Gastrocnemius medialis (tissue), 4 donors: ENCODE measurements around the gene ZNF688. TPM values are rescaled to one million over a fixed set of nuclear protein-coding genes. Genes with fewer than 3 reads are reported as not detected.

Experiments
- ATAC-seq, 2 donors: fragments of 150-250 bp; one replicate each; pipeline ENCODE4 v1.9.1; 2016
- DNase-seq, 2 donors: peaks; one replicate each; pipeline ENCODE4 v3.0.0-alpha.2; 2019
- H3K27ac ChIP-seq, 4 donors: fragments of 200-600 bp; sonication (generic); 1 replicate in 1 of 4; 2 replicates in 3 of 4; pipeline ENCODE4 v1.5.1; 2016 to 2018; ENCODE audit warnings: mild to moderate bottlenecking in 2 of 4, moderate library complexity in 1 of 4
- H3K27me3 ChIP-seq, 3 donors: fragments of 200-600 bp; sonication (generic) in 2 of 3; 1 replicate in 1 of 3; 2 replicates in 2 of 3; pipeline versions ENCODE4 v1.5.1 to v1.6.0; 2016 to 2019; ENCODE audit warnings: mild to moderate bottlenecking in 1 of 3, moderate library complexity in 1 of 3
- H3K36me3 ChIP-seq, 2 donors: fragments of 200-600 bp; sonication (generic) in 1 of 2; one replicate each; pipeline ENCODE4 v1.5.1; 2017 to 2018
- H3K4me1 ChIP-seq, 2 donors: fragments of 200-600 bp; sonication (generic) in 1 of 2; one replicate each; pipeline ENCODE4 v1.5.1; 2016 to 2017; ENCODE audit warnings: mild to moderate bottlenecking in 2 of 2
- H3K4me3 ChIP-seq, 4 donors: fragments of 200-600 bp; sonication (generic) in 3 of 4; 1 replicate in 1 of 4; 2 replicates in 3 of 4; pipeline ENCODE4 v1.5.1; 2016 to 2019; ENCODE audit warnings: mild to moderate bottlenecking in 2 of 4
- H3K9me3 ChIP-seq, 3 donors: fragments of 200-600 bp; sonication (generic) in 2 of 3; 1 replicate in 1 of 3; 2 replicates in 2 of 3; pipeline ENCODE4 v1.5.1; 2016 to 2019
- POLR2A ChIP-seq, 2 donors: fragments of 450-650 bp; IDR thresholded peaks; one replicate each; pipeline ENCODE4 v1.6.1; 2017; ENCODE audit warnings: antibody characterized with exemption in 2 of 2, mild to moderate bottlenecking in 2 of 2, moderate library complexity in 2 of 2
- in situ Hi-C, 4 donors: fragments of 200-750 bp; cut with MboI; loops; one replicate each; pipeline versions ENCODE4 v1.15.0 to v1.8.0; 2017; ENCODE audit warnings: low sequenced_read_pairs in 4 of 4
- intact Hi-C: fragments of 100-400 bp; cut with DNase I; formaldehyde crosslinking; loops from one replicate; pipeline ENCODE4 v1.15.1; 2023; ENCODE audit warnings: low total_unique reads
- total RNA-seq, 4 donors: library from RNA; depleted of rRNA; stranded (reverse); fragments of >200 nt; gene quantifications; one replicate each; pipeline versions ENCODE4 v1.1.0 to v1.2.3, GENCODE V29; 2016
- TF ChIP-seq, protein P1 (sequence below), 5 experiments: fragments of 450-650 bp in 3 of 5; fragments of 200-600 bp in 2 of 5; sonication (generic) in 2 of 5; IDR thresholded peaks in 4 of 5; conservative IDR thresholded peaks in 1 of 5; 1 replicate in 4 of 5; 2 replicates in 1 of 5; pipeline ENCODE4 v1.5.1; 2016 to 2019; ENCODE audit warnings: antibody characterized with exemption in 5 of 5, mild to moderate bottlenecking in 3 of 5, moderate library complexity in 3 of 5

Gene ZNF688
- total RNA-seq, 4 donors from 2014 or later, result 11.0 to 38.2 (median 18.5) TPM

DNA sequence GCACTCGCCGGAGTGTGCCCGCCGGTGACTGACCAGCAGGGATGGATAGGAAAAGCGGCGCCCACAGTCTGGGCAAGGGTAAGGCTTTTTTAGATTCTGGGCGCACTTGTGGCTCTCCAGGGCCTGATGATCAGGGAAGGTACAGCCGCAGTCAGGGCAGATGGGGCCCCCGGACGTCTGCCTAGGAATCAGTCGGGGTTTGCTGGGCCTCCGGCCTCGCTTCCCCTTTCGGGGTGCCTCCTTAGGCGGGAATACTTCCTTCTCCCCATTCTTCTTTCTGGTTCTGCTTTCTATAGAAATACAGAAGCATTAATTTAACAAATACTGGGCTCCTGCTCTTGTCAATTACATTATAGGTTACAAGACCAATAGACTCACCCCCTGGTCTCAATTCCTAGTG is 33.6 kb upstream of the ZNF688 start:
- no peak for DNase-seq
- in situ Hi-C loops (no loop called here), intact Hi-C loops (loop anchor here (5.0 kb wide), 1 partner anchor 33 kb away; the partner anchor contains the start of gene ZNF688)
- no peak for ATAC-seq
- Histone ChIP-seq H3K9me3 (no peaks in the 10 kb centered on the region), H3K36me3 (peaks cover 0 to 51% of the 10 kb centered on the region in 2 donors), H3K4me3 (no peak overlapping the region), H3K4me1 (no peaks in the 10 kb centered on the region), H3K27ac (no peak overlapping the region), H3K27me3 (no peaks in the 10 kb centered on the region)
- TF ChIP-seq, protein P1, sequence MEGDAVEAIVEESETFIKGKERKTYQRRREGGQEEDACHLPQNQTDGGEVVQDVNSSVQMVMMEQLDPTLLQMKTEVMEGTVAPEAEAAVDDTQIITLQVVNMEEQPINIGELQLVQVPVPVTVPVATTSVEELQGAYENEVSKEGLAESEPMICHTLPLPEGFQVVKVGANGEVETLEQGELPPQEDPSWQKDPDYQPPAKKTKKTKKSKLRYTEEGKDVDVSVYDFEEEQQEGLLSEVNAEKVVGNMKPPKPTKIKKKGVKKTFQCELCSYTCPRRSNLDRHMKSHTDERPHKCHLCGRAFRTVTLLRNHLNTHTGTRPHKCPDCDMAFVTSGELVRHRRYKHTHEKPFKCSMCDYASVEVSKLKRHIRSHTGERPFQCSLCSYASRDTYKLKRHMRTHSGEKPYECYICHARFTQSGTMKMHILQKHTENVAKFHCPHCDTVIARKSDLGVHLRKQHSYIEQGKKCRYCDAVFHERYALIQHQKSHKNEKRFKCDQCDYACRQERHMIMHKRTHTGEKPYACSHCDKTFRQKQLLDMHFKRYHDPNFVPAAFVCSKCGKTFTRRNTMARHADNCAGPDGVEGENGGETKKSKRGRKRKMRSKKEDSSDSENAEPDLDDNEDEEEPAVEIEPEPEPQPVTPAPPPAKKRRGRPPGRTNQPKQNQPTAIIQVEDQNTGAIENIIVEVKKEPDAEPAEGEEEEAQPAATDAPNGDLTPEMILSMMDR (IDR thresholded peaks at IDR 0.05 in 4 of 5, conservative IDR thresholded peaks at IDR 0.05 in 1 of 5), result no peak
- no peak for TF ChIP-seq POLR2A (IDR thresholded peaks at IDR 0.05)

DNA sequence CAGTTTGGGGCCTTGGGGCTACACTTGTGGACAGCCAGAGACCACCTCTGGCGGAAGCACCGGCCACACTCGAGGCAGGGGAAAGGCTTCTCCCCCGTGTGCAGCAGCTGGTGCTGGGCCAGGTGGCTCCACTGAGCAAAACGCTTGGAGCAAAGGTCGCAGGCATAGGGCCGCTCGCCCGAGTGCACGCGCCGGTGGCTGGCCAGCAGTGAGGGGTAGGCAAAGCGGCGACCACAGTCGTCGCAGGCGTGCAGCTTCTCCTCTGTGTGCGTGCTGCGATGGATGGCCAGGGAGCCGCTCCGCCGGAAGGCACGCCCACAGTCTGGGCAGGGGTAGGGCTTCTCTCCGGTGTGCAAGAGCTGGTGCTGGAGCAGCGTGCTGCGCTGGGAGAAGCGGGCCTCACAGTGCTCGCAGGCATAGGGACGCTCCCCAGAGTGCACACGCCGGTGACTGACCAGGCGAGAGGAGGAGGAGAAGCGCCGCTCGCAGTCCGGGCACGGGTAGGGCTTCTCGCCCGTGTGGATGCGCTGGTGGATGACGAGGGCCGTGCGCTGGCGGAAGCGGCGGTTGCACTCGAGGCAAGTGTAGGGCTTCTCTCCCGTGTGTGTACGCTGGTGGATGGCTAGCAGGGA is 32.9 kb upstream of the ZNF688 start:
- DNase-seq, result no peak
- TF ChIP-seq POLR2A (IDR thresholded peaks at IDR 0.05), result no peak
- TF ChIP-seq, protein P1 (IDR thresholded peaks at IDR 0.05 in 4 of 5, conservative IDR thresholded peaks at IDR 0.05 in 1 of 5), result no peak
- in situ Hi-C loops (no loop called here), intact Hi-C loops (no loop called here)
- Histone ChIP-seq H3K27me3 (no peaks in the 10 kb centered on the region), H3K36me3 (peaks cover 0 to 51% of the 10 kb centered on the region in 2 donors), H3K9me3 (no peaks in the 10 kb centered on the region), H3K4me1 (no peaks in the 10 kb centered on the region), H3K27ac (no peak overlapping the region), H3K4me3 (no peak overlapping the region)
- ATAC-seq, result no peak

DNA sequence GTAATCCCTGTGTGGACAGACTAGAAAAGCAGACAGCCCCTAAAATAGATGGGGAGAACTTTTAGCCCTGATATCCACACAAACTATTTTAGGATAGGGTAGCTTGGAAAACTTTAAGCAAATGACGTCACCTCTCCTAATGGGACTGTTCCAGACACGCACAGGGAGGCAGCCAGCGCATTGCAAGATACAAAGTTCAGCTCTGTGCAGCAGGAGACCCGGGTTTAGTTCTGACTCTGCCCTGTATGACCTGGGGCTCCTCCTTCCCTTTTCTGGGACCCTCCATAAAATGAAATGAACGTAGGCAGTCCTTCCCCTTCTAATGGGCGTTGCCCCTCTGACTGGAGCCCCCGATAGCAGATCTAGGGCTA is 32.4 kb upstream of the ZNF688 start:
- ATAC-seq (no peak), DNase-seq (no peak)
- no peak overlapping the region for H3K4me3 ChIP-seq
- H3K4me1 ChIP-seq, result no peaks in the 10 kb centered on the region
- no peaks in the 10 kb centered on the region for H3K9me3 ChIP-seq
- in situ Hi-C loops, result no loop called here
- H3K27me3 ChIP-seq, result no peaks in the 10 kb centered on the region
- H3K27ac ChIP-seq, result no peak overlapping the region
- TF ChIP-seq POLR2A (IDR thresholded peaks at IDR 0.05), result no peak
- TF ChIP-seq, protein P1 (IDR thresholded peaks at IDR 0.05 in 4 of 5, conservative IDR thresholded peaks at IDR 0.05 in 1 of 5), result no peak
- H3K36me3 ChIP-seq, result peaks cover 0 to 51% of the 10 kb centered on the region in 2 donors
- intact Hi-C loops, result no loop called here

DNA sequence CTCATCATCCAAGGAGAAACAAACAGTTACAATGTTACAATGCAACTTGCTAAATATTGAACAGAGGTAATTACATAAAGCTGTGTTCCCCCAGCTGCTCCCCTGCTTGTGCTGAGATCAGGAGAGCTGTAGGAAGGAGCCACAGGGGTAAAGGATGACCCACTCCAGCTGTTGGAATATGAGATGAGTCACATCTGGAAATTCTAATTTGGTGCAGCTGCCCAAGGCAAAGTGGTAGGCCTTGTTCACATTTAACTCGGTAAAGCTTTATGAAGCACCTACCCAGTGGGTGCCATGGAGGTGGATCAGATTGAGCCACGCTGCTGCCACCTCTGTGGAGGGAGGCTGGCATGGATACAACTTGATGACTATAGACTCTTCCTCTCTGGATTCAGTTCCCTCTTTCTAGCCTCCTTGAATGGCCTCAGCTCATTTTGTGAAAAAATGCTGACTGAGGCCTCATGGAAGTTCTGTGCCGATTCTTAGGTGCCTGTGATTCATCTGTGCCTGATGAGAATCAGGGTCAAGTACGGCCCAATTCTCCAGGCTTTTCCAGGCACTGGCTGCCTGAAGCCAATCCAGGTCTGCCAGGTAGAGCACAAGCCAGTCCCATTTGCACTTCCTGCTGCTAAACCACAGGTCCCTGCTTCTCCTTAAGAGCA is 31.2 kb upstream of the ZNF688 start:
- H3K36me3 ChIP-seq, result peaks cover 0 to 46% of the 10 kb centered on the region in 2 donors
- no peak for ATAC-seq
- H3K27me3 ChIP-seq, result no peaks in the 10 kb centered on the region
- in situ Hi-C loops (no loop called here), intact Hi-C loops (no loop called here)
- TF ChIP-seq POLR2A (IDR thresholded peaks at IDR 0.05), result no peak
- TF ChIP-seq, protein P1 (IDR thresholded peaks at IDR 0.05 in 4 of 5, conservative IDR thresholded peaks at IDR 0.05 in 1 of 5), result no peak
- H3K4me3 ChIP-seq, result no peak overlapping the region
- no peaks in the 10 kb centered on the region for H3K9me3 ChIP-seq
- DNase-seq, result no peak
- peak overlapping the region in 1 of 4 donors; percentile 9 for H3K27ac ChIP-seq
- no peaks in the 10 kb centered on the region for H3K4me1 ChIP-seq
